HG03558 (cell line): Measurements from ENCODE around the gene PANK1.

Source experiments
- ATAC-seq: cut with Tn5 transposase; IDR thresholded peaks from one replicate; pipeline ENCODE4 v1.9.1; 2021; ENCODE audit warnings: moderate number of reproducible peaks; ENCODE audit not compliant: unreplicated experiment; ENCODE audit errors: extremely low read depth

The PANK1 gene

DNA sequence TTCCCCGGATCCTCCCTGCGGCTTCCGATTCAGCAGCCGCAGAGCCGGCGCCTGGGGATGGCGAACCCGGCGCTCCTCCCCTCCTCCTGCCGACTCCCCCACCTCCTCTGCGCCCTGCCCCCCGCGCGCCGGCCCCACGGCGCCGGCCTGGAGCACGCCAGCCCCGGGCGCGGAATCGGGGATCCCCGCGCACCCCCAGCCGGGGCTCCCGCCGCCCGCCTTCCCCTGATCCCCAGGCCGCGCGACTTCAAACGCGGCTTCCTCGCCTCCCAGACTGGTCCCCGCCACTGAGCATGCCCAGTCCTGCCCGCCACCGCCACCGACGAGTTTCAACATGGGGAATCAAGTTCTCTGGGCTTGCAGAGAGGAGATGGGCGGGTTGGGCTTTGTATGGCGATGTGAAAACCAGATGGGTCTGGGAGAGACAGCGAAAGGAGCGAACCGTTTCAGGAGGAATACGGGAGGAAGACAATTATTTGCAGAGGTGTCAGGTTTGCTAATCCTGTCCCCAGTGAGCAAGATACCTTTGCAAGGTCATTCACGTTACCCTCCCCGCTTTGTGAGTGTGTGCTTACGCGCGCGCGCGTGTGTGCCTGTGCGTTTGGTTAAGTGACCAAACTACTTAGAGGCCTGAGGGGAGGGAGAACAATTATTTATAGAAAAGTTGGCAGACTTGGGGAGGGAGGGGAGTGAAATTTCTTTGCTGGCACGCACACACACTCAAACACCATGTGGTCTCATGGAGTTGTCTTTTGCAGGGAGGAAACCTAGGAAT, at the start of gene PANK1:
Gene PANK1 (minus strand): TSS at position 276 of the 775 bp plus-strand sequence. CDS start 351 bp downstream, outside the sequence.
- peak; percentile 23 for ATAC-seq

DNA sequence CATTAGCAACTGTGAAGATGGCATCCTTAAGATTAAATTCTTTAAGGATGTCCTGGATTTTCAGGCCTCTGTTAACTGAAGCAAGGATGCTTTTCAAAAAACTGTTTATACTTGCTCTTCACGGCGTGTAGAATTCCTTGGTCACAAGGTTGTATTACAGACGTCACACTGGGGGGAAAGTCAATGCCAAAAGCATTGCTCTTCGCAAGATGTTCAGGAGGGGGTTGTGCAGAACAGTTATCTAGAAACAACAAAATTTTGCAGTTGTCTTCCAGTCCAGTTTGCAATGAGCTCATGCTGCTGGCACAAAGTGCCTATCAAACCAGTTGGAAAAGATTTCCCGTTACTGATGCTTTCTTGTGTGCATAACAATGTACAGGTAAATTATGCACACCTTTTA, 48.1 kb upstream of the PANK1 start:
- ATAC-seq: no peak

DNA sequence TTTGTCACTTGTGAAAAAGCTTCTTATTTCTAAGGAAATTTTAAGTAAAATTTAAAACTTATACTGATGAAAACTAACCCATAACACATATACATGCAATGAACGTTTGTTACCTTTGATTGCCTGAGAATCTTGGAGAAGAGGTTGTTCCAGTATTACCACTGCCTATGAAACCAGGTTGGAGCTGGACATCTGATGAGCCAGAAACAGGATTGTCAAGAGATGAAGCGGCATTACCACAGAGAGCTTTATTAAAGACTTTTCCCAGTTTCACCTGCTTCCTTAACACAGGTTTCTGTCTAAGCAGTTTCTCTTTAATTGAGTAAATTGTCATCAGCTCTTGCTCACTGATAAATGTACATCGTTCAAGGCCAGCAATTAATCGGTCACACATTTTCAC, 47.4 kb upstream of the PANK1 start:
- ATAC-seq: no peak

DNA sequence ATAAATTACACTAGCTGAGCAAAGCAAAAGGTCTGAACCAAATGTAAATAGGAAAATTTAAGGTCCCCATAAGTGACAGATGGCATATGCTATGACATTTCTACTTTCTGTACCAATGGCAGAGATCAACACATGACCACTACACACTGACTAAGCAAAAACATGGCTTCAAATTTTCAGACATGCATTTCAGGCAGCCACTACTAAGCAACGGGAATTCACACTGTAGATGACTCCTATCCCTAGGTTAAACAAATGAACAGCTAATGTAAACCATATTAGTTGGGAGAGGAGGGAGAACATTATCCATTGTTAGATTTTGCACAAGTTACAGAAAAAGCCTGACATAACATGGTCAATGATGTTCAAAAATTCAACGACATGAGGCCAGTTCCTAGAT, 45.0 kb upstream of the PANK1 start:
- ATAC-seq: no peak

DNA sequence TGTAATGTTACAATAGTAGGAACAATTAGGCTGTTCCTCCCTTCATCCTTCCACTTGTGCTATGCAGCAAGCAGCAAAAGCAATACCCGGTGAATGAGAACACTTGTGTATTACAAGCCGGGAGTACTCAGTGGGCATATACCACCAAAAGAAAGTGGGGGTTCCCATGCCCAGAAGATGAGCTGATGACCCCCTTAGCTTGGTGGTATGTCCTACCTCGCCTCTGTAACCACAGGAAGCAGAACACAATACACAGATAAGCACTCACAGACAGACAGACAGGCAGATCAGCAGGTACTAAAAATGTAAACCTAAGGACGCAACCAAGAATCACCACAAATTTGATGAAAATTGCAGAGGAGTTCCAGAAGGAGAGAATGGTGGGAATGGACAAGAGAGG, 40.9 kb upstream of the PANK1 start:
- ATAC-seq: no peak

DNA sequence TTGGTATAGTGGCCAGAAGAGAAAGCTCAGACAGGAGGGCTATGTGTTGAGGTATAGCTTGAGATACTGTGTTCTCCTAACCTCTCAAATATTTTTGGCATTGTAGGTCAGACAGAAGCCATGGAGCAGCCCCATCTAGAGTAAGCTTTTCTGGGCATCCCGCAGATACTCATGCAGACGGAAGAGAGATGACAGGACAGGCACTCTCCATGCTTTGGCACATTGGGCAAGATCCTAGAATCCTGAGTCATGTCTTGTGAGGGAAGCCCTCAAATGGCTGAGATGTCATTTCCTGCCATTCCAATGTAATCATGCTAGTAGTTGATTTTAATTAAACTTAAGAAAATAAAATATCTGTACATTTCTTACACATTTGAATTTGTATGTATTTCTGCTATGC, 39.6 kb upstream of the PANK1 start:
- ATAC-seq: no peak

DNA sequence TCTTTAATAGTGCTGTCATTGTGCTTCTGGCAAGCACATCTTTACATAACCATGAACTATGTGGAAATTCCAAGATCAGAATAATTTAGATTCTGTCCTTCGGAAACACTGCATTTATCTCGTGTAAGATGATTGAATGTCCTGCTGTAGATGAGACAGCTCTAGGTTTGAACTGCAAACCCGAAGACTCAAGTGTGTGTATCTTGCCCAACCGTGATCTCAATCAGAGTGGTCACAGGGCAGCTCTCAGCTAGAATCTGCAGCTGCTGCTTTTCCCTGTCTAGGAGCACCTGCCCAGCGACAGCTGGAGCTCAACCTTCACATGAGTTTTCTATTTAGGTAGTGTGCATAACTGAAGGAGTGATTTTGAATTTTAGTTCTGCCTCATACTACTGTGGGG, 38.8 kb upstream of the PANK1 start:
- no peak for ATAC-seq

DNA sequence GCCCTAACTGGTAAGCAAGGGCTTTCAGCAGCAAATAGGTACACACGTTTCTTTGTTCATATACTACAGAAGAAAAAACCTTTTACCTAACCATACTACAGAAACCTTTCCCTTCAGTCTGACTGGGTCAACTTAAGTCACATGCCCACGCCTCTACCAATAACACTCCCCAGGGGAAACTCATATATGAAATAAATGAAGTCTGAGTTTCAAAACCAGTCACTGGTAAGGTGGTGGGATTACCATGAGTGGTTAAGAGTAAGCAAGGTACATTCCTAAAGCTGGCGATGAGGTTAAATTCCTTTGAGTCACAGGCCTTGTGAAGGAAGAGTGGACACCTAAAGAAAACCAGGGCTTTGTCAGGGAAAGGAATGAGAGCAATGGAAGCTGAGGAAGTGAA, 34.9 kb upstream of the PANK1 start:
- ATAC-seq: no peak

DNA sequence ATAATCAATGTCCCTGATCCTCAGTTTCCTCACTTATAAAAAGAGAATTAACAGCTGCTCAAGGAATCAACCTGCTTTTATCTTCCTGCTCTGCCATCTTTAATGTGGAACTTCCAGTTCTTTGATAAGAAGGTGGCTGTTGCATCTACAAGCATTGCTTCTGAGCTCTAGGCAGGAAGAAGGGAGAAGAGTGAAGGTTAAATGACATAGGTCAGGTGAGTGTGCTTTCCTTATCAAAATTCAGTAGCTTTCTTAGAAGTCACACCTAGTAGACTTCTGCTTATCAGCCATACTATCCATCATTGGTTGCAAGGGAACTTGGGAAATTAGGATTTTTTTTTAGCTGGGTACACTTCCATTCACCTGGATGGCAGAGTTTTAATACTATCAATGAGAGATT, 32.3 kb upstream of the PANK1 start:
- ATAC-seq: no peak

DNA sequence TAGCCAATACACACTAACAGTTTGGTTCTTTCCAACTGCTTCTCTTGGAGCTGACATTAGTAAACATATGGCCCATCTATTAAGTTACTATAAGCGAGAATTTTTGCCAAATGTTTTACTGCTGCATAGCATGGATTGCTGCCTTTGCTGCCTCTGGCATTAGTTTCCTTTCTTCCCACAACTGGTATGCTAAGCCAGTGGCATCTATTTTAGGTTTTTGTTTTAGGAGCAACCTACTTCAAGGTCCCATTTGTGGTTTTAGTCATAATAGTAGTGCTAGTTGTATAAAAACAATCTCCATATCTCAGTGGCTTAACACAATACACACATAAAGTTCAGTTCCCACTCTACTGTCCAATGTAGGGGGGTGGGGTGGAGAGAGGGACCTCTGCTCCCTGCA, 25.9 kb upstream of the PANK1 start:
- ATAC-seq: no peak

DNA sequence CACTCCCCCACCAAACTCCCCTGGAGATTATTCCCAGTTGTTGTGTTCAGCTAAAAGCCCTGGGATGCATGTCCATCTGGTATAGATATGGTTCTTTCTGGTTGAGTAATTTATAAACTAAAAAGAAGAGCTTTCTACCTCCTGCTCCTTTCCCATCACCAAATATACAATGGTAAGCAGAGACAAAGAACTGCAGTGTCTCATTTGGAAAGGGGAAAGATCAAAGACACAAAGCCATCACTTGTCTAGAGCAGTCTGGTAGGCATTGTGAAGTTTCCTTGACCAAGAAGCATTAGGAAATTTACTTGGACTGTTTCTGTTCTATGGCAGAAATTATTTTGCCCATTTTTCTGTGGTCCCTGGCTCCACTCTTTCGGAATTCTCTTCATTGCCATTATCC, 24.9 kb upstream of the PANK1 start:
- no peak for ATAC-seq

DNA sequence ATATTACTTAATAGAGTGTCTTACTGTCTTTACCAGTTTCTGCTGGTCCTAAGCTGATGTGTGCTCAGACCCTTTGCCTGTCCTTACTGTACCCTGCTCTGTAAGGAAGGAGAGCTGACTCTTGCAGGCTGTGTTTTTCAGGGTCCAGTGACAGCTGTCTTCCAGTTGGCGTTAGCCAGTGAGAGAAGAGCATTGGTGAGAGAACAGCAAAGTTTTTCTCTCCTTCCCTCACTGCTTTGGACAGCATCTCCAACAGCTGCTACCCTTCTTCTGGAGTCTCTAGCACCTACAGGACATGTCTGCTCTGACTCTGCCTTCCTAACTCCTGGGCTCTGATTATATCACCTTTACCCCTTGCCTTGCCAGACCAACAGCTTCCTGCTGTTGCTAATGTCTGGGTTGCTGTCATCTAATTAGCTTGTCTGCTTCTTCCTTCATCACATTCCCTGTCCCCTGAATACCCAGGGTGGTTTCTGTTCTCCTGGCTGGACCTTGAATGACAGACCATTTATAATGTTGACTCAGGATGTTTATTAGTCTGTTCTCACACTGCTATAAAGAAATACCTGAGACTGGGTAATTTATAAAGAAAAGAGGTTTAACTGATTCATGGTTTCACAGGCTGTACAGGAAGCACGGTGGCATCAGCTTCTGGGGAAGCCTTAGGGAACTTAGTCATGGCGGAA, 23.5 kb upstream of the PANK1 start:
- ATAC-seq: no peak

DNA sequence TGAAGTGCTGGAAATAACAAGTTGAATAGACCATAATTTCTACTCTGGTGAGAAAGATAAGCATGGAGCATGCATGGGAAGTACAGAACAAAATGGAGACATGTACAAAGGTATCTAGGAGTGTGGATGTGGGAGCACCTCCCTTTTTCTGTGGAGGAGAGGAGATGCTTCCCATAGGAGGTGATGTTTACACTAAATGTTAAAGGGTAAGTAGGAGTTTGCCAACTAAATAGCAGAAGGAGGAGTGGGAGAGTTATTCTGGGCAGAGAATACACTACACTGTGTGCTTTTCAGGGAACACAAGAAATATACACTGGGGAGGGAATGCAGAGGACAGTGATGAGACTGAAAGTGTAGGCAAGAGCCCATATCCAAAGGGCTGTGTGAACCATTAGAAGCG, 21.1 kb upstream of the PANK1 start:
- no peak for ATAC-seq

DNA sequence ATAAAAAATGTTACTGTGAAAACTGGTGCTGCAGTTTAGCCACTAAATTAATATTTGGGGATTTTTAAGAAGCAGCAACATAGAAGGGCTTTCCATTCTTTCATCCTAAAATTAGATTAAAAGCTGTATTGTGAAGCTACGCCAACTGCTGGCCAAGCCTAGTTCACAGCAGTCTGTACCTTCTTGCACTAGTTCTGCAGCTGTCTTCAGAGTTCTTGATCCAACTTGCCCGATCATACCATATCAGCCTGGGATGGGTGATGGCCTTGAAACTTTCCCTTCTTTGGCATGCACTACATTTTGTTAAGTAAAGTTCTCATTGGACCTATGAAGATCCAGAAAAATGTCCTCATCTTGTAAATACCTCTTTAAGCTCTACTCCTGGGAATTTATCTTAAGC, 20.3 kb upstream of the PANK1 start:
- no peak for ATAC-seq

DNA sequence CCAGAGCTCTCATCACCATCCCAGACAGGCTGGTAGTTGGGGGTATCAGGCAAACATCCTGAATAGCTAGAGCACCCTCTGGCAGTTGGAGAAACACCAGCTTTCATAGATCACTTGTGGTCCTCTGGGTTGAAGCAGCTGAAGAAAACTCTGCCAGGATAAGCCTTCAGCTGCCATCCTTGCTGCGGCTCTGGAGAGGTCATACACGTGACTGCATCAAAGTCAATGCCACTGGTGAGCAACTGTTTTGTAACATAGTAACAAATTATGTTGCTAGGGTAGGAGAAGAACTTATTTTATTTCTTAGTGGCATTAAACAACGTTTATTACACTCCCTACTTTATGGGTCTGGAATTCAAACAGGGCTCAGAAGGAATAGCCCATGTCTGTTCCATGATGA, 19.2 kb upstream of the PANK1 start:
- ATAC-seq: no peak

DNA sequence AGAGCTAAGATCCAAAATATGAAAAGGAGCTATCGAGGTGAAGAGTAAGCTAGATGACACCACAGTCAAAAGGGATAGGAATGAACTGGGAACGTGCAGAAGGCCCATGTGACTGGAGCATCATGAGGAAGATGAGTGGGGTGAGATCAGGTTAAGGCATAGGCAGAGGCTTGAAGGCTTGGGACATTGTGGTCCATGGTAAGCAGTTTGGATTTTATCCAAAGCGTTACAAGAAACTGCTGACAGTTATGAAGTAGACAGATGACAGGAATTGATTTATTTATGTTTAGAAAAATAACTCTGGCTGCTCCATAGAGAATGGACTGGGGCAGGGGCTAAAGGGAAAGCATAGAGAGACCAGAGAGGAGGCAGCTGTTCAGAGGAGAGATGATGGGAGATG, 18.1 kb upstream of the PANK1 start:
- no peak for ATAC-seq

DNA sequence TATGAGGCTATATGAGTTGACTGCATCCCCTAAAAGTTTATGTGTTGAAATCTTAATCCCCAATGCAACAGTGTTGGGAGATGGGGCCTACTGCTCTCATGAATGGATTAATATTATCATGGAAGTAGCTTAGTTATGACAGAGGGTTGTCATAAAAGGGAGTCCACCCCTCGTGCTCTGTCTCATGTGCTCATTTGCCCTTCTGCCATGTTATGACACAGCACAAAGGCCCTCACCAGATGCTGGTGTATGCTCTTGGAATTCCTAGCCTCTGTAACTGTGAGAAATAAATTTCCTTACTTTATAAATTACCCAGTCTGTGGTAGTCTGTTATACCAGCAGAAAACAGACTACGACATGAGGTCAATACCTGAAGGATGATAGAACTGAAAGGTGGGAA, 17.6 kb upstream of the PANK1 start:
- no peak for ATAC-seq

DNA sequence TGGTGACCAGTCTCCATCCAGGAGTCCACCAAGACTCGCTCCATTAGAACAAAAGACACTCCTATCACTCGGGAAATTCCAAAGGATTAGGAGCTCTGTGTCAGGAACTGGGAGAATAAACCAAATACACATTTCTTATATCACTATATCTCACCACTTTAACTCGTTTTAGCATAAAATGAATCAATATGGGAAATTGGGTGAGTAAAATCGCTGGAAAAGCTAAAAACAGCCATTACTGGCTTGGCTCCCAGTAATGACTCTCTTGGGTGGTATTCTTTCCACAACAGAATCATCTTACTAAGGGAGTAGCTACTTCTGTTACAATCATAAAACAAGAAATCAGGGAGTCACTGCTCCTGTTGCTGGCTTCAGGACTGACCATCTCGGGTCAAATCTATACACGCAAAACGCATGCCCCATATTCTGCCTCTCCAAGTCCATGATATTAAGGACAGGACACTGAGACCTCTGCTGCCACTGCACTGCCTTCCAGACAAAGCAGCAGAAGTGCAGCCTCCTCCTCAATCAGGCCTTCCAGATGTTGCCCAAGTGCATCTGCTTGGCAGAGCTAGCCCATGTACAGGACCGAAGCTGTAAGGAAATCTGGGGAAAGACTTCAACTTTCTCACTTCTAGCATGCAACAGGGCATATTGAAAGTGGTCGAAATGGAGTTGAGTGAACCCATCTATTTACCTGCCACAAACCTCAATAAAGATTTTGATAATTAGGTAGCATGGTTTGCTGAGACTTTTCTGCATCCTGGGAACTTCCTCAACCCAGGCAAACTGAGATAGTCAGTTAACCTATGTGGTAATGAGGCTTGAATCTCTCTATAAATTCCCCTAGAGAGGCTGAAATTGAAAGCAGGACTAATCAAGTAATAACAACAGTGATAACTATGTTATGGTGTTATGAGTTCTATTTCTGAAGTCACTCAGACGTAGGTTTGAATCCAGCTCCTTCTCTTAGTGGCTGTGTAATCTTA, 14.4 kb upstream of the PANK1 start:
- ATAC-seq: no peak

DNA sequence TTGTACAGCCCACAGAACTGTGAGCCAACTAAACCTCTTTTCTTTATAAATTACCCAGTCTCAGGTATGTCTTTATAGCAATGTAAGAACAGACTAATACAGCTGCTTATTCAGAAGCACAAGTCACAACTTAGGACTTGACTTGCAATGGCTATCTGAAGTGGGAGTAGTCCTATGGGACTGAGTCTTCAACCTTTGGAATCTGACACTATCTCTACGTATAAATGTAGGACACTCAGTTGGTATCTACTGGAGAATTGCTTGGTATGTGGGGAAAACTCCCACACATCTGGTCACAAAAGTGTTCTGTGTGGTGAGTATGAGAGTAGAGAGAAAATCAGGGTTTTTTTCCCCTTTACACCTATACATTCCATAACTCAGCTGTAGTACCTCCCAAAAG, 12.3 kb upstream of the PANK1 start:
- no peak for ATAC-seq

DNA sequence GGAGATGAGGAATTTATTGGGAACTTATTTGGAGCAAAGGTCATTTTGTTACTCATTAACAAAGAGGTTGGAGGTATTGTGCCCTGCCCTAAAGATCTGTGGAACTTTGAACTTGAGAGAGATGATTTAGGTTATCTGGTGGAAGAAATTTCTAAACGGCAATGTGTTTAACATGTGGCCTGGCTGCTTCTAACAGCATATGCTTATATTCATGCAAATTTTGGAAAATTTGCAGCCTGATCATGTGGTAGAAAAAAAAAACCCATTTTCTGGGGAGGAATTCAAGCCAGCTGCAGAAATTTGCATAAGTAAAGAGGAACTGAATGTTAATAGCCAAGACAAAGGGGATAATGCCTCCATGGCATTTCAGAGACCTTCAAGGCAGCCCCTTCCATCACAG, 10.7 kb upstream of the PANK1 start:
- ATAC-seq: no peak

DNA sequence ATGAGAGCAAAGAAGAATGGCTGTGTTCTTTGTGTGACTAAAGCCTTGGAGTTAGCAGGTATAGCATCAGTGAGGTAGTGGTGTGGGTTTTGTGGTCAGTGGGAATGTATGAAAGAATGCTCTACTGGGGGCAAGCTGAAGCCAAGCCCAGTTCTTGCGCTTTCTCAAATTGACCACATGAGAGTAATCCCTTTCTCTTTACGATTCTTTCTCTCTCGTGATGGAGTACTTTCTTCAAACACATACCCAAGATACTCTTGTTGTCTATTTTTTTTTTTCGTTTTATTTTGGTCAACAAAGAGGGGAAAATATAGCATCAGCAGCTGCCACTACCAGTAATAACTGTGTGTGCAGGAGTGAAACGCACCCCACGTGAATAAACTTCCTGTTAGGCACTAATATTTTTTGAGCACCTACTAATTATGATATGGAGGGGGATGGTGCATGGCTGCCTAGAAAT, 8.4 kb upstream of the PANK1 start:
- ATAC-seq: peak; percentile 33
